Activated CD8-positive, alpha-beta memory T cell treated with anti-CD3 and anti-CD28 coated beads for 1 hour (primary cell): ENCODE results near the gene PIP4K2B.
"Not testable (repeated sequence)": the region's sequence is repeated elsewhere in the genome, so short reads cannot be mapped to it uniquely, and the experiment has no call there.

Experiments used
- DNase-seq, 2 donors: peaks; one replicate each; pipeline ENCODE4 v3.0.0-alpha.2; 2020; ENCODE audit warnings: low read depth in 1 of 2; ENCODE audit errors: extremely low read depth in 1 of 2

Gene PIP4K2B

GRCh38 chr17:38799501-38800236 is at the start of gene PIP4K2B:
TSS of gene PIP4K2B (minus strand) at chr17:38799556. CDS start at chr17:38799424, 132 bp downstream.
- DNase-seq = peak; percentile 62 to 71

GRCh38 chr17:38848557-38848891 is 49.2 kb upstream of the PIP4K2B start:
- DNase-seq = no peak

DNA sequence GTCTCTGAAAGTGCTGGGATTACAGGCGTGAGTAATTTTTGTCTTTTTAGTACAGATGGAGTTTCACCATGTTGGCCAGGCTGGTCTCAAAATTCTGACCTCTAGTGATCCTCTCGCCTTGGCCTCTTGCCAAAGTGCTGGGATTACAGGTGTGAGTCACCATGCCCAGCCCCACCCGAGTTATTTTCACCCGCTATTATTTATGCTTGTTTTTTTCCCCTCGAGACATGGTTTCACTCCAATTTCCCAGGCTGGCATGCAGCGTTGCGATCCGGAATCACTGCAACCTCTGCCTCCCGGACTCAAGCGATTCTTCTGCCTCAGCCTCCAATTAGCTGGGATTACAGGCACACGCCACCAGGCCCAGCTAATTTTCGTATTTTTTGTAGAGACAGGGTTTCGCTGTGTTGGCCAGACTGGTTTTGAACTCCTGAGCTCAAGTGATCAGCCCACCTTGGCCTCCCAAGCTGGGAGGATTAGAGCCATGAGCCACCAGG is 45.0 kb upstream of the PIP4K2B start:
- DNase-seq = no peak

- DNase-seq = no peak
Measured at GRCh38 chr17:38825762-38826247, 26.4 kb upstream of the PIP4K2B start.

DNA sequence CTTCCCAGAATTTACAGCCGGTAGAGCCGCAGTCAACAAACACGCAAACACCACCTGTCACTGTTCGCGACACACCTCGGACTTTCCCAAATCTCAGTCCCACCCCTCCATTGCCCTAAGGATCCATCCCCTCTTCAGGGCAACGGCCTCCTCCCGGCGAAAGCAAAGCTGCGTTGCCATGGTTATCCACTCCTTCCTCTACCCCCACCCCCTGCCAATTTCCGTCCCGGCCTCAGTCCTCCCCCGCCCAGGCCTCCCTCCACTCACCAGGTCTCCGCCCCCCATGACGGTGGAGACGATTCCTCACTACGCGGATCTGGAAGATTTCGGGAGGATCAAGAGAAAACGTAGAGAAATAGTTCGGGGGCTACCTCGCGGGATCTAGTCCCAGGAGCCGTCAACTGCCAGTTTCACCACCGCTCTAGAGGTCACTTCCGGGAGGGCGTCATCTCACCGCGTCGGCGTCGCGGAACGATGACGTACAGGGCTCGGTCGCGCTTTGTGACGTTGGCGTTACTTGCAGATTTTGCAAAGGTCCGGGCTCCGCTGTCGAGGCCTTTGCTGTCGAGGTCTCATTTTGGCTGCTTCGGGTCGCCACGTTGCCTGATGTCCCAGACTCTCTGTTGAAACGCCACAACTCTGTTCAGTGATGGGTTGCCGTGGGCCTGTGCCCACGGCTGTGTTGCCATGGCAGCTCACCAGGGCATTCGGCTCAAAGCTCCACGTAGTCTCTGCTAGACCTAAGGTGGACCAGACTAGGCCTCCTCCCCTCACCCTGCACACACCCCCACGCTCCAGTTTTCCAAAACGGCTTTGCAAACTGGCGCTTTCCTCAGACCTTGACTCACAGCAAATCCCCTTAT is 25.8 kb upstream of the PIP4K2B start, which contains the start of gene CWC25:
Gene CWC25, minus strand, starts transcription at position 423 of the 863 bp plus-strand sequence. Its CDS starts 138 bp downstream, at position 285.
- peak; percentile 83 to 91 for DNase-seq

DNA sequence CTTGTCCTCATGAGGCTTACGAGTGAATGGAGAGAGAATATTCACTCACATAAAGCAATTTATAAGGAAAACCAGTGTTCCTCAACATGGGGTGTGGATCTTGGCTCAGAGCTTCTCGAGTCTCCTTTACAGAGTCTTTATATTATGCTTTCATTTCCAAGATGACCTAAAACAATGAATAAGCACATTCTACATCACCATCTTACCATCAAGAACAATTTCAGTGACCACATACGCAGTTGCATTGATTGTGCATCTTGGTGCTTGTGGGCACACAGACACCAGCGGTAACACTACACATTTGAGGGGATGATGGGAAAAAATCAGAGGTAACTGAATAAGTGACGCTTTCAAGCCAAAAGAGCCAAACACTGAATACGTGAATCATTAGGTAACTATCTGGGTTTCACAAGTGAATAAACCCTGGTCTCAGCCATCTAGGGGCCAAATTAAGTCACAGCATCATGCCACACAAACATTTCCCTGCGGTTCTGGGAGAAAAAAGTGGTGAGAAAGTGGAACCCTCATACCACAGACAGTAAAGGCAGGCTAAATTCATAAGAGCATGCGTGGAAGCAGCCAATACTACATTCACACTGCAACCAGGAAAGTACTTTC is 16.3 kb upstream of the PIP4K2B start:
- no peak for DNase-seq

GRCh38 chr17:38809828-38810227 is 10.5 kb upstream of the PIP4K2B start:
- DNase-seq = no peak

- no peak for DNase-seq
Measured at GRCh38 chr17:38800237-38800760, 943 bp upstream of the PIP4K2B start.

DNA sequence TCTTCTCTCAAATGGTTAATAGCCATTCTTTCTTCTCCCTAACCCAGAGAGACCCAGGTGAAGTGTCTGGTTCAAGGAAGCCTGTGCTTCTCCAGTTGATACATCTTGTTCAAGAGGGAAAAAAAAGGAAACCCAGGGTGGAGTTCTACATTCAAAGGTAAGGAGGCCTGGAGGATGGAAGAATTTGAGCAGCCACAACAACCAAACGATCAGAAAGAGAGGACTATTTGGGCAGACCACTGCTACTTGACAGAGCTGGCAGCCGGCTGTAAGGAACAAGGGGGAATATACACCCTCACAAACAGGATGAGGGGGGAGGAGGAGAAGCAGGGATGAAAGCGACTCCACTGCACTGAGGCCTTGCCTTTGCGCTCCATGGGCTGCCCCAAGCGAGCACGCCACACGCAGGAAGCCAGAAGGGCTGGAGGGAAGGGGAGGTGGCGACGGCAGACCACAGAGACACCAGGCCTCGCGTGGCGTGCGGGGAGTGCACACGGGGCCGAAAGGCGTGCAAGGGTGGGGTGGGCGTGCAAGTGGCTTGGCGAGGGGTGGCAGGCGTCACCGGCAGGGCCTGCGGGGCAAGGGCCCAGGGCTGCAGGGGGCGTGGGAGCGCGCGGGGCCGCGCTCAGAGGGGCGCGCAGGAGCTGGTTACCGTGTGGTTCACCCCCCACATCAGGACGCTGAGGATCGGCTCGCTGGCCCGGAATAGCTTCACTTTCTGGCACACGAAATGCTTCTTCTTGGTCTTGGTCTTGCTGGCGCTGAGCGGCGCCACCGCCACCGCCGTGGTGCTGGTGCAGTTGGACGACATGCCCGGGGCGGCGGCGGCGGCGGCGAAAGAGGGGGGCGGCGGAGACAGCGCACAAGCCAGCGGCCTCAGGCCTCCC is 499 bp downstream of the PIP4K2B start:
- peak; percentile 10 to 29 for DNase-seq

GRCh38 chr17:38797828-38798227 is 1.5 kb downstream of the PIP4K2B start:
- no peak for DNase-seq

GRCh38 chr17:38797158-38797490 is 2.2 kb downstream of the PIP4K2B start:
- DNase-seq = no peak

DNA sequence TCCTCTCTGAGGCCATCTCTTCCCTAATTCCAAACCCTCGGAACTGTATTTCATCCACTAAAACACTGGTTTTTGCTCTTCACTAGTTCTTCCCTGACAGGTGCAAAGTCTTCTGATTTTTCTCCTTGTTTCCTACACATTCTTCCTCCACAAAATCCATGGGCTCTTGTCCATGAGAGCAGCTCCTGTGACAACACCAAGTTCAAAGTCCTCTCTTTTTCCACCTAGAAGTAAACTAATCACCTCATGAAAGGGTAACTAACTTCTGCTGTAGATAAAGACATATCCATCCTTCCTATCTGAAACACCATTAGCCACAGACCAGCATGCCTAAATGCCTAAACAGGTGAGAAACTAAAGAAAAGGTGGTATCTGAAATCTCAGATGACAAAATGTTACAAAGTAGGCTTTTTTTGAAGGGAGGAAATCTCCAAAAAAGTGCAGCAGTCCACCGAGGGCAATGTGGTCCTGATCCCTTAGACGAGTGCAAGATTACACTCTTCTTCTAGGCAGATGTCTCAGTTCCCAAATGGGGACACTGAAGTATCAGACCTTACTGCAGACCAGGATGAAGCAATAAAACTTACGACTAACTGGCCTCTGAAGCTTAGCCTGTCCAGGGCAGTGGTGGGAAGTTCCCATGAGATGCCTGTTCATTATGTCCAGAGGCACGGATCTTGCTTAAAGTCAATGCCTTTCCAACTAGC is 2.8 kb downstream of the PIP4K2B start:
- DNase-seq = no peak

DNA sequence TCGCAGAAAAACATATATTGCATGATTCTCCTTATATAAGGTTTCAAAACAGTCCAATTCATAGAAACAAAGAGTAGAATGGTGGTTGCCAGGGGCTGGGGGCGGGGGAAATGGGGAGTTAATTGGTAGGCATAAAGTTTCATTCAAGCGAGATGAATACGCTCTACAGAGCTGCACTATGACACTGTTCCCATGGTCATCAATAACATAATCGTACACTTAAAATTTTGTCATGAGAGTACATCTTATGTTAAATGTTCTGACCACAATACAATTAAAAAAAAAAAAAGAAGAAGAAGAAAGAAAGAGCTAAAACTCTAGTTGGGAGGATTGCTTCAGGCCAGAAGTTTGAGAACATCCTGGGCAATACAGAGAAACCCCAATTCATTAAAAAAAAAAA is 5.1 kb downstream of the PIP4K2B start:
- DNase-seq = no peak

DNA sequence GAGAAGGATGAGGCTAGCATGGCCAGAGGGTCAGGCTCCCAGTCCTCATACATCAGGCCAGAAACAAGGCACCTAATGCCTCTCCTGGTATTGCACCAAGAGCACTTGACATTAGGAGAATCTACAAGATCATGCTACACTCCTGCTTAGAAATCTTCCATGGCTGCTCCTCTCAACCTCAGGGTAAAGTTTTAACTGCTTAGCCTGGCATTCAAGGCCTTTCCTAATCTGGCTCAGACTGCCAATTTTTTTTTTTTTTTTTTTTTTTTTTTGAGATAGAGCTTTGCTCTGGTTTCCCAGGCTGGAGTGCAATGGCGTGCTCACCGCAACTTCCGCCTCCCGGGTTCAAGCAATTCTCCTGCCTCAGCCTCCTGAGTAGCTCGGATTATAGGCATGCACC is 8.2 kb downstream of the PIP4K2B start:
- no peak for DNase-seq

GRCh38 chr17:38790148-38790707 is 9.1 kb downstream of the PIP4K2B start:
- not testable (repeated sequence) for DNase-seq

DNA sequence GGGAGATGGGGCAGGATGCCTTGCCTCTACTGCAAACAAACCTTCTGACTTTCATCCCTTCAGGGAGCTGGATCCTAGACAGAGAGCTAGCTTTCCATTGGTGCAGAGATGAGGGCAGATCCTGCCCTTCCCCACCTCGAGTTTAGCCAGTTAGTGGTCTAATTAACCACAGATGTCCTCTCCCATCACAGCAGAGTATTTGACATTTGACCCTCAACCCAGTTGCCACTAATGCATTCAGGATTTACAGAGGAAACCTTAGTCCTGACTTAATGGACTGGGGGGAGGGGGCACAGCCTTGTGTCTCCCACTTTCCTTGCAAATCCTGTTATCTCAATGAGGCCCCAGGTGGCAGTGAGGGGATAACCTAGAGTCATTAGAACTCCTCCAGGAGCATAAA is 10.2 kb downstream of the PIP4K2B start:
- no peak for DNase-seq

DNA sequence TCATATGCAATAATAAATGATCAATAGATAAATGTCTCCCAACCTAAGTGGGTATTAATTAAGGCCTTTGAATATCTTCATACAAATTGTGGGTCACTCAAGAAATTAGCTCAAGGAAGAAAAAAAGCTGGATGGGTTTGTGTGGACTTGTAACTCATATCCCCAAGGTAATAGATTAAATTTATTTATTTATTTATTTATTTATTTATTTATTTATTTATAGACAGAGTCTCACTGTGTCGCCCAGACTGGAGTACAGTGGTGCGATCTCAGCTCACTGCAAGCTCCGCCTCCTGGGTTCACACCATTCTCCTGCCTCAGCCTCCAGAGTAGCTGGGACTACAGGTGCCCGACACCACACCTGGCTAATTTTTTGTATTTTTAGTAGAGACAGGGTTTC is 11.4 kb downstream of the PIP4K2B start:
- DNase-seq = not testable (repeated sequence)

GRCh38 chr17:38786372-38786771 is 13.0 kb downstream of the PIP4K2B start:
- DNase-seq = no peak

- DNase-seq = no peak
Measured at GRCh38 chr17:38783227-38783626, 16.1 kb downstream of the PIP4K2B start.
